AG10803 (cell line): Measurements from ENCODE around the gene UBE2G2.

Source experiments
- DNase-seq: peaks from one replicate; pipeline ENCODE4 v3.0.0; 2010; ENCODE audit warnings: low read depth
- H3K4me3 ChIP-seq: 2 replicates; pipeline ENCODE4 v1.5.1; 2011; ENCODE audit warnings: mild to moderate bottlenecking, low read length, control low read depth
- TF ChIP-seq, protein P1 (sequence below): conservative IDR thresholded peaks from 2 replicates; pipeline ENCODE4 v1.5.1; 2011; ENCODE audit warnings: mild to moderate bottlenecking, low read length, control low read depth, inconsistent platforms

Gene UBE2G2

DNA sequence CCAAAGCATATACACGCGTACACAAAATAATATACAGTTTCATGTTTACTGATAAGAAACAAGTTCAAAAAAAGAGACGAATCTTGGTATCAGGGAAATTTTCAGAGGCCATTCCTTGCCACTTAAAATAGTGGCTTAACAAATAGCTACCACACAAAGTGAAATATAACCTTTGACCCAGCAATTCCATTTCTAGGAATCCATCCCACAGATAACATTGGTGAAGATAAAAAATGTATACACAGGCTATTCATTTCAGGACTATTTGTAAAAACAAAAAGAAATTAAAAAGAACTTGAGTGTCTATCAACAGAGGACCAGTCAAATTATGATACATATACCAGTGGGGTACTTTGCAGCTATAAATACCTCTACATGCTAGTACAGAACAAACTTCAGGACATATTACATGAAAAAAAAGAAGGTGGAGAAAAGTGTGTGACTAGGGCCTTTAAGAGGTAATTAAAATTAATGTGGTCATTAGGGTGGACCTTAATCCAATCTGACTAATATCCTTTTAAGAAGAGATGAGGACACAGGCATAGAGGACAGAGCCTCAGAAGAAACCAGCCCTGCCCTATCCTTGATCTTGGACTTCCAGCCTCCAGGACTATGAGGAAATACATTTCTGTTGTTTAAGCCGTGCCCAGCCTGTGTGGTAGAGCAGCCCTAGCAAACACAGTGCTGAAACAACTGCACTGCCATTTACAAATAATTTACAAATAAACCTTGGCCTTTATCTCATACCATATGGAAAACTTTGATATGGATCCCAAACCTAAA lies 7.8 kb downstream of the UBE2G2 start:
- H3K4me3 ChIP-seq, result no peak overlapping the region
- TF ChIP-seq, protein P1, sequence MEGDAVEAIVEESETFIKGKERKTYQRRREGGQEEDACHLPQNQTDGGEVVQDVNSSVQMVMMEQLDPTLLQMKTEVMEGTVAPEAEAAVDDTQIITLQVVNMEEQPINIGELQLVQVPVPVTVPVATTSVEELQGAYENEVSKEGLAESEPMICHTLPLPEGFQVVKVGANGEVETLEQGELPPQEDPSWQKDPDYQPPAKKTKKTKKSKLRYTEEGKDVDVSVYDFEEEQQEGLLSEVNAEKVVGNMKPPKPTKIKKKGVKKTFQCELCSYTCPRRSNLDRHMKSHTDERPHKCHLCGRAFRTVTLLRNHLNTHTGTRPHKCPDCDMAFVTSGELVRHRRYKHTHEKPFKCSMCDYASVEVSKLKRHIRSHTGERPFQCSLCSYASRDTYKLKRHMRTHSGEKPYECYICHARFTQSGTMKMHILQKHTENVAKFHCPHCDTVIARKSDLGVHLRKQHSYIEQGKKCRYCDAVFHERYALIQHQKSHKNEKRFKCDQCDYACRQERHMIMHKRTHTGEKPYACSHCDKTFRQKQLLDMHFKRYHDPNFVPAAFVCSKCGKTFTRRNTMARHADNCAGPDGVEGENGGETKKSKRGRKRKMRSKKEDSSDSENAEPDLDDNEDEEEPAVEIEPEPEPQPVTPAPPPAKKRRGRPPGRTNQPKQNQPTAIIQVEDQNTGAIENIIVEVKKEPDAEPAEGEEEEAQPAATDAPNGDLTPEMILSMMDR, result no peak

DNA sequence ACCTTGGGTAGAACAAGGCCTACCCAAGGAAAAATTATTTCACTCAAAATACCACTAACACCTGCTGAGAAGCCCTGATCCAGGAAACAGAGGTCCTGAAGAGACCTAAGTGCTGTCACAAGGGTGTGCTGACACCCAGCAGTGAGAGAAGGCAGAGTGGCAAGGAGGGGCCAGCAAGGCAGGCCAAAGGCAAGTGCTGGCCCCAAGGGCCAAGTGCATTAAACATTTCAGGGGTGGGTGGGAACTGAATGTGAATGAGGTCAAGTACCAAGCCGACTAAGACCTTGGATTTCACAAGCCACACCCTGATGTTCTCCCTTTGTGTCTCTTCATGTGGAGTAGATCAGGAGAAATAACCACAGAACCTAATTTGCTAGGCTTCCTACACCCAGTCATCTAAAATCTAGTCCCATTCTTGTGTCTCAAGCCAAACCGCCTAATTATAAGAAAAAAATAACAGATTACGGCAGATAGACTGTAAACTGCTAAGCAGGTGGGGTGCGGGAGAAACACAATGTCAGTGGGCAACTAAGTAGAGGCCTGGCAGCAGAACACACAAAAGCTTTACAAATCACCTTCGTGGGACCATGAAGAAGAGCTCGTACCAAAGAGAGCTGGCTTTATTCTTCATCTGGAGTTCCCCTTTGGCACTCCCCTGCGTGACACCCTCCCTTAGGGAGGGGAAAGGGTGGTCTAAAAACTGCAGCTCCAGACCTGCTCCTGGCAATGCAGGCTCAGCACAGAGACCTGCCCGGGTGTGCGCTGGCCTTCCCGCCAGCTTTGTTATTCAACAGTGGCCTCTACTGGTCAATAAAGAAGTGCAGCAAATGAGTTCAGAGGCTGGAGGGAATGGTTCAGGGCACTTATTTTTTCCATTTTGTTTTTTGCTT lies 8.7 kb downstream of the UBE2G2 start:
- DNase-seq, result peak; percentile 52
- TF ChIP-seq, protein P1, result peak; percentile 73
- no peak overlapping the region for H3K4me3 ChIP-seq

More for the DNA sequence above, 7.8 kb downstream of the UBE2G2 start:
- no peak for DNase-seq

DNA sequence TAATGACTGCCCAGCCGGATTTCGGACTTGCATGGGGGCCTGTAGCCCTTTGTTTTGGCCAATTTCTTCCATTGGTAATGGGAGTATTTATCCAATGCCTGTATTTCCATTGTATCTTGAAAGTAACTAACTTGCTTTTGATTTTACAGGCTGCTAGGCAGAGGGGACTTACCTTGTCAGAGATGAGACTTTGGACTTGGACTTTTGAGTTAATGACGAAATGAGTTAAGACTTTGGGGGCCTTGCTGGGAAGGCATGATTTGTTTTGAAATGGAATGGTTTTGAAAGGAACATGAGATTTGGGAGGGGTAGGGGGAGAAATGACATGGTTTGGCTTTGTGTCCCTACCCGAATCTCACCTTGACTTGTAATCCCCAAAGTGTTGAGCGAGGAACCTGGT lies 9.6 kb downstream of the UBE2G2 start:
- TF ChIP-seq, protein P1, result no peak
- DNase-seq, result no peak
- H3K4me3 ChIP-seq, result no peak overlapping the region

DNA sequence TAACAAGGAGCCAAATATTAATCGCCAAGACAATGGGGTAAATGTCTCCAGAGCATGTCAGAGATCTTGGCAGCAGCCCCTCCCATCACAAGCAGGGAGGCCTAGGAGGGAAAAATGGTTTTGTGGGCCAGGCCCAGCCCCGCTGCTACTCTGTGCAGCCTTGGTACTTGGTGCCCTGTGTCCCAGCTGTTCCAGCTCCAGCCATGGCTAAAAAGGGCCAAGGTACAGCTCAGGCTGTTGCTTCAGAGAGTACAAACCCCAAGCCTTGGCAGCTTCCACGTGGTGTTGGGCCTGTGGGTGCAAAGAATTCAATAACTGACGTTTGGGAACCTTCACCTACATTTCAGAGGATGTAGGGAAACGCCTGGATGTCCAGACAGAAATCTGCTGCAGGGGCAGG lies 10.4 kb downstream of the UBE2G2 start:
- H3K4me3 ChIP-seq, result no peak overlapping the region
- TF ChIP-seq, protein P1, result no peak
- no peak for DNase-seq

DNA sequence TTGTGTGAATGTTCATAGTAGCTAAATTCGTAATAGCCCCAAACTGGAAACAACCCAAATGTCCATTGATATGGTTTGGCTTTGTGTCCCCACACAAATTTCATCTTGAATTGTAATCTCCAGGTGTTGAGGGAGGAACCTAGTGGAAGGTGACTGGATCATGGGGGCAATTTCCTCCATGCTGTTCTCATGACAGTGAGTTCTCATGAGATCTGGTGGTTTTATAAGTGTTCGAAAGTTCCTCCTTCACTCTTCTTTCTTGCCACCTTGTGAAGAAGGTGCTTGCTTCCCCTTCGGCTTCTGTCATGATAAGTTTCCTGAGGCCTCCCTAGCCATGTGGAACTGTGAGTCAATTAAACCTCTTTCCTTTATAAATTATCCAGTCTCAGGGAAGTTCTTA lies 11.3 kb downstream of the UBE2G2 start:
- DNase-seq, result no peak
- TF ChIP-seq, protein P1, result no peak
- no peak overlapping the region for H3K4me3 ChIP-seq

DNA sequence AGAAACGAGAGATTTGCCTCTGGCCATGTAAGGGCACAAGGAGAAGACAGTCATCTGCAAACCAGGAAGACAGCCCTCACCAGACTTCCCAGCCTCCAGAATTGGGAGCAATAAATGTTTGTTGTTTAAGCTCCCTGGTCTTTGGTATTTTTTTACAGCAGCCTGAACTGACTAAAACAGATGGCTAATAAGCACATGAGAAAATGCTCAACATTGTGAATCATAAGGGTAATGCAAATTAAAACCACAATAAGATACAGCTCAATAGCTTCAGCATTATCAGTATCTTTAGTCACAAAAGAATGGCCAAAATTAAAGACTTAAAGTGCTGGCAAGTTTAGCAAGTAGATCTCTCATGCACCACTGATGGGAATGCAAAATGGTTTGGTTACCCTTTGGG lies 11.7 kb downstream of the UBE2G2 start:
- DNase-seq, result peak; percentile 76
- no peak overlapping the region for H3K4me3 ChIP-seq
- TF ChIP-seq, protein P1, result no peak
